ENCODE measurements around the gene NSD1.

GRCh38 chr5:177299697-177300096 lies 166.1 kb downstream of the NSD1 start:
- TF ChIP-seq EZH2phosphoT487 (IDR thresholded peaks at IDR 0.05; ENCODE audit: borderline replicate concordance, low read length) = no peak
- TF ChIP-seq CTCF (IDR thresholded peaks at IDR 0.05; ENCODE audit: low read depth, low read length, poor library complexity, severe bottlenecking) = no peak

Data from DOHH2 (cell line).